Measurements from ENCODE around the gene DNLZ.

The DNLZ gene

GRCh38 chr9:136374183-136374575, 10.6 kb upstream of the DNLZ start:
- DNase-seq, result no peak

GRCh38 chr9:136373300-136374182, 10.0 kb upstream of the DNLZ start, which contains the start of gene CARD9:
Gene CARD9, minus strand, starts transcription at chr9:136373669. Its CDS starts 1,591 bp downstream, at chr9:136372078.
- no peak for DNase-seq

- no peak for DNase-seq
Measured at GRCh38 chr9:136372561-136373299, 9.2 kb upstream of the DNLZ start.

- no peak for DNase-seq
Measured at GRCh38 chr9:136372006-136372405, 8.5 kb upstream of the DNLZ start.

GRCh38 chr9:136371533-136371880, 8.0 kb upstream of the DNLZ start:
- DNase-seq, result no peak

GRCh38 chr9:136370687-136371532, 7.4 kb upstream of the DNLZ start:
- no peak for DNase-seq

- DNase-seq, result no peak
Measured at GRCh38 chr9:136370037-136370436, 6.5 kb upstream of the DNLZ start.

- no peak for DNase-seq
Measured at GRCh38 chr9:136368190-136368589, 4.6 kb upstream of the DNLZ start.

- no peak for DNase-seq
Measured at GRCh38 chr9:136367296-136368145, 4.0 kb upstream of the DNLZ start.

GRCh38 chr9:136366826-136367225, 3.3 kb upstream of the DNLZ start:
- no peak for DNase-seq

GRCh38 chr9:136365775-136366222, 2.3 kb upstream of the DNLZ start:
- DNase-seq, result no peak

- DNase-seq, result no peak
Measured at GRCh38 chr9:136364942-136365774, 1.6 kb upstream of the DNLZ start.

- DNase-seq, result no peak
Measured at GRCh38 chr9:136363949-136364748, 605 bp upstream of the DNLZ start.

GRCh38 chr9:136362450-136362784, 1.1 kb downstream of the DNLZ start:
- DNase-seq, result no peak

- DNase-seq, result no peak
Measured at GRCh38 chr9:136361754-136362449, 1.6 kb downstream of the DNLZ start.

- no peak for DNase-seq
Measured at GRCh38 chr9:136361047-136361753, 2.3 kb downstream of the DNLZ start.

- no peak for DNase-seq
Measured at GRCh38 chr9:136359774-136360718, 3.5 kb downstream of the DNLZ start.

- DNase-seq, result no peak
Measured at GRCh38 chr9:136358888-136359287, 4.7 kb downstream of the DNLZ start.
